ENCODE results near the gene SPAG16. TPM values are rescaled to one million over a fixed set of nuclear protein-coding genes. Genes with fewer than 3 reads are reported as not detected.
"Not testable (repeated sequence)": the region's sequence is repeated elsewhere in the genome, so short reads cannot be mapped to it uniquely, and the experiment has no call there.

The SPAG16 gene
- total RNA-seq, 1 donor from 2014 or later = 20.6 TPM

GRCh38 chr2:213679894-213680293 is 395.6 kb downstream of the SPAG16 start:
- no peak overlapping the region for H3K27ac ChIP-seq (replicated peaks)
- no peaks in the 10 kb centered on the region for H3K36me3 ChIP-seq
- intact Hi-C loops (cut with micrococcal nuclease) = no loop called here
- H3K4me3 ChIP-seq = no peak overlapping the region
- H3K27me3 ChIP-seq (ENCODE audit: low read depth) = no peaks in the 10 kb centered on the region
- no peak for TF ChIP-seq CTCF (IDR thresholded peaks at IDR 0.05; ENCODE audit: borderline replicate concordance)
- no peak for DNase-seq
- H3K4me1 ChIP-seq = no peaks in the 10 kb centered on the region
- H3K9me3 ChIP-seq (replicated peaks) = peaks cover 38% of the 10 kb centered on the region

- no peak overlapping the region for H3K27ac ChIP-seq (replicated peaks)
- H3K9me3 ChIP-seq (replicated peaks) = peaks cover 34% of the 10 kb centered on the region
- no peaks in the 10 kb centered on the region for H3K27me3 ChIP-seq (ENCODE audit: low read depth)
- intact Hi-C loops (cut with micrococcal nuclease) = no loop called here
- TF ChIP-seq CTCF (IDR thresholded peaks at IDR 0.05; ENCODE audit: borderline replicate concordance) = no peak
- H3K4me1 ChIP-seq = no peaks in the 10 kb centered on the region
- H3K4me3 ChIP-seq = no peak overlapping the region
- no peaks in the 10 kb centered on the region for H3K36me3 ChIP-seq
- DNase-seq = no peak
These were observed 398.0 kb downstream of the SPAG16 start for GRCh38 chr2:213682276-213682675.

- no peaks in the 10 kb centered on the region for H3K27me3 ChIP-seq (ENCODE audit: low read depth)
- no peaks in the 10 kb centered on the region for H3K4me1 ChIP-seq
- no peak overlapping the region for H3K27ac ChIP-seq (replicated peaks)
- no peak for DNase-seq
- no peak overlapping the region for H3K4me3 ChIP-seq
- peaks cover 5% of the 10 kb centered on the region for H3K9me3 ChIP-seq (replicated peaks)
- intact Hi-C loops (cut with micrococcal nuclease) = no loop called here
- TF ChIP-seq CTCF (IDR thresholded peaks at IDR 0.05; ENCODE audit: borderline replicate concordance) = no peak
- no peaks in the 10 kb centered on the region for H3K36me3 ChIP-seq
These were observed 403.9 kb downstream of the SPAG16 start for GRCh38 chr2:213688133-213688532.

GRCh38 chr2:213688825-213689224 is 404.6 kb downstream of the SPAG16 start:
- intact Hi-C loops (cut with micrococcal nuclease); H3K4me3 ChIP-seq; H3K36me3 ChIP-seq; H3K27me3 ChIP-seq (ENCODE audit: low read depth); H3K4me1 ChIP-seq; DNase-seq; H3K27ac ChIP-seq (replicated peaks); H3K9me3 ChIP-seq (replicated peaks): not testable (repeated sequence)

GRCh38 chr2:213689585-213689984 is 405.3 kb downstream of the SPAG16 start:
- no peak for TF ChIP-seq CTCF (IDR thresholded peaks at IDR 0.05; ENCODE audit: borderline replicate concordance)
- Histone ChIP-seq H3K4me1 (no peaks in the 10 kb centered on the region), H3K36me3 (no peaks in the 10 kb centered on the region), H3K4me3 (no peak overlapping the region), H3K9me3 (replicated peaks) (peaks cover 4% of the 10 kb centered on the region), H3K27me3 (ENCODE audit: low read depth) (no peaks in the 10 kb centered on the region), H3K27ac (replicated peaks) (no peak overlapping the region)
- intact Hi-C loops (cut with micrococcal nuclease) = no loop called here
- DNase-seq = no peak

- H3K27me3 ChIP-seq (ENCODE audit: low read depth) = no peaks in the 10 kb centered on the region
- peaks cover under 1% of the 10 kb centered on the region for H3K9me3 ChIP-seq (replicated peaks)
- intact Hi-C loops (cut with micrococcal nuclease) = no loop called here
- no peak overlapping the region for H3K27ac ChIP-seq (replicated peaks)
- DNase-seq = no peak
- no peak overlapping the region for H3K4me3 ChIP-seq
- no peak for TF ChIP-seq CTCF (IDR thresholded peaks at IDR 0.05; ENCODE audit: borderline replicate concordance)
- H3K4me1 ChIP-seq = no peaks in the 10 kb centered on the region
- no peaks in the 10 kb centered on the region for H3K36me3 ChIP-seq
These were observed 407.1 kb downstream of the SPAG16 start for GRCh38 chr2:213691351-213691750.
